HG03064 (cell line): Measurements from ENCODE around the gene SPIRE1.
"Not testable (repeated sequence)": the region's sequence is repeated elsewhere in the genome, so short reads cannot be mapped to it uniquely, and the experiment has no call there.

ENCODE experiments used
- ATAC-seq: cut with Tn5 transposase; IDR thresholded peaks from one replicate; pipeline ENCODE4 v1.9.1; 2021; ENCODE audit warnings: low read depth; ENCODE audit not compliant: unreplicated experiment

SPIRE1 gene

DNA sequence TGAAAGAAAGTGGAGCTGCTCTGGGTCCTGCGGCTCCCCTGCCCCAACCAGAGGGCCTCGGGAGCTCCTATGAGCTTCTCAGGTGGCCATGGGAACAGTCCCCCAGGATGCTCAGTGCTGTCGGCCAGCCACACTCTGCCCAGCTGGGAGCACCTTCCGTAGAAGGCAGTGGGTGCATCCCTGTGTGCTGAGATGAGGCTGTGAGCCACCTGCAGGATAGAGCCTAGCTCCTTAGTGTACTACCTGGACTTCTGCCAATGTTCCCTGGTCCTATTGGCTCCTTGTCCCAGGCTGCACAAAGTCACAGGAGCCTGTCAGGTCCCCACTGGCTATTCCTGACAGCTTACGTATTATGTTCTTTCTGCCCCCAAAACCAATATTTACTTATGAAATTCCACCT is 234.1 kb downstream of the SPIRE1 start:
- no peak for ATAC-seq

GRCh38 chr18:12423393-12423792 is 234.5 kb downstream of the SPIRE1 start:
- ATAC-seq: no peak

DNA sequence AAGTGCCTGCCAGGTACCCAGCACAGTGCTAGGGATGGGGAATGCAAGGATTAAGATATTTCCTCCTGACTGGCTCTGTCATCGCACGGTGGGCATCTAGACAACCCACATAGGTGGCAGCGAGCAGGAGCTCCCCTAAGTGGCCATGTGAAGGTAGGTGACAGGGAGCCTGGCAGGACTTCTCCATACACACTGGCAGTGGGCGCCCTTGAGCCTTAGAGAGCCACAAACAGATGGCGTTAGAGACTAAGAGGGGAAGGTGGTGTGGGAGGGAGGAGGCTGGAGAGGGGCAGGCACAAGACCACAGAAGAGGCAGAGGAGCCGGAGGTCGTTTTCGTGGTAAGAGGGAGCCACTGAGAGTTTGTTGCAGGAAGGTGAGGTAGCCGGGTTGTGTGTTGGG is 235.0 kb downstream of the SPIRE1 start:
- no peak for ATAC-seq

DNA sequence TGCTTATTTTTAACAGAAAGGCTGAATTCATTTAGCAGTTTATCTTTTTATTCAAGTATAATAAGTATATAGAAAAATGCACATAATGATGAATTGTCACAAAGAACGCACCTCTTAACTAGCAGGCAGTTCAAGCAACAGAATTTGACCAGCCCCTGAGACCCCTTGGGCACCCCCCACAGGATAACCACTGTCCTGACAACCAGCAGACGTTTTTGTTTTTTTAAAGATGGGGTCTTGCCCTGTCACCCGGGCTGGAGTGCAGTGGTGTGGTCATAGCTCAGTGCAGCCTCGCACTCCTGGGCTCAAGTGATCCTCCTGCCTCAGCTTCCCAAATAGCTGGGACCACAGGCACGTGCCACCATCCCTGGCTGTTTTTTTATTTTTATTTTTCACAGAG is 236.2 kb downstream of the SPIRE1 start:
- no peak for ATAC-seq

DNA sequence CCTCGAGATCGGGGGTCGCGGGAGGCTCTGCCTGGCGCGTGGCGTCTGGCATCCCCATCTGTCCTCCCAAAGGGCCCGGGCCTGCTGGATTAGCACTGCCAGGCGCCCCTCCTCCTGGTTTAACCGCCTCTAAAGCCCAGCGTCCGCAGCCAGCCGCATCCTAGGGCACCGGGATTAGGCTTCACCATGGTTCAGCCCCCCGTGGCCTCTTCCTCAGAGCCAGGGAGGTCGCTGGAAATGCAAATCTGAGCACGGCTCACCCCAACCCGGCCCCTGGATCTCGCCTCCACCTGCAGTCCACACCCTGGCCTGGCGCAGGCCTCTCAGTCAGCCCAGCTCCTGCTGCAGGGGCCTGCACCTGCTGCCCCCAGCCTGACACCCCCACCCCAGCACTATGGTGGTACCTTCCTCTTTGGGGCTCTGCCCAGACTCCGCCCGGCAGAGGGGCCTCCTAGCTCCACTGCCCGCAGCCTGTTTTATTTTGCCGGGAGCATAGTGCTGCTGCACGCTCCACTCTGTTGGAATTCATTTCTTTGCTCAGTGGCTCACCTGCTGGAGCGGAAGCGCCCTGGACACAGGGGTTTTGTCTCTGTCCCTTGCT is 237.0 kb downstream of the SPIRE1 start:
- ATAC-seq: no peak

DNA sequence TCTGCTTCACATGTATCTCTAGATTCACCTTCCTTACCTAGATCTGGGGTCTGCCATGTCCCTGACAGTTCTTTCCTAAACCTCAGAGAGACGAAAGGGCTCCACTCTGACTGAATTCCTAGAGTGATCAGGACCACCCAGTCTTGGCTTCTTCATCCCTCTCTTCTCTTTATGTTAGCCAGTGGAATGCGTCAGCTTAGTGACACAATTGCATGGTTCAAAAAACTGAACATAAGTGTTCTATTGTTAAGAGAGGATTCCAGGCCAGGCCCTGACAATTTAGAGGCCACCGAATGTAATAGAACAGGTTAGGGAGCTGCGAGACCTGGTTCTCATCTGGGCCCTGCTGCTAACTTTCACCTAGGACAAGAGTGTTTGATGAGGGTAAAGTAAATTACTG is 240.2 kb downstream of the SPIRE1 start:
- no peak for ATAC-seq

- no peak for ATAC-seq
Measured at GRCh38 chr18:12416098-12416729, 241.7 kb downstream of the SPIRE1 start.

GRCh38 chr18:12411456-12411855 is 246.5 kb downstream of the SPIRE1 start:
- ATAC-seq: no peak

DNA sequence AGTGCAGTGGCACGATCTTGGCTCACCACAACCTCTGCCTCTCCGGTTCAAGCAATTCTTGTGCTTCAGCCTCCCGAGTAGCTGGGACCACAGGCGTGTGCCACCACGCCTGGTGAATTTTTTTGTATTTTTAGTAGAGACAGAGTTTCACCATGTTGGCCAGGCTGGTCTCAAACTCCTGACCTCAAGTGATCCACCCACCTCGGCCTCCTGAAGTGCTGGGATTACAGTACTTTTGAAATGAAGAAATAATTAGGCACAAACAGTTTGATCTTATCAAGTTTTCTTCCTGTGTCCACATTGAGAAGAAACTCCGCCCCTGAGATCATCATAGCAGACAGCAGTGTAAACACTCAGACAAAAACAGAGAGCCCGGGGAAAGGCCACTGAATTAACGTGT is 247.2 kb downstream of the SPIRE1 start:
- not testable (repeated sequence) for ATAC-seq

GRCh38 chr18:12410081-12410481 is 247.8 kb downstream of the SPIRE1 start:
- ATAC-seq: no peak

DNA sequence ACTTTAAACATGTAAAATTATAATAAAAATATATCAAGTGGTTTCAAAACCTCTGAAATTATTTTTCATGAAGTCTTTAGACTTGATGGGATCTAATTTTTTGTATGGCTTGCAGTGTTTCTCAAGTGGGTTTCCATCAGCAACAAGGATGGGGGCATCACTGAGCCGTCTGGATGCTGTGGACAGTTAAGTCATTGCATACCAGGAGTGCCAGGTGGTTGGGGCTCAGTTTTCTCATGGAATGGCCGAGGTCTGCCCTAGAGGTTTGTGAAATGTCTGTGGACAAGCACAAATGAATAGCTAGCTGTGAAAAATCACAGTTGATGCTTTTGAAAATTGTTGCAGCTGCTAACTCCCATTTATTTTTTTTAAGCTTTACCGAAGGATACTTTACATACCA is 248.4 kb downstream of the SPIRE1 start:
- no peak for ATAC-seq

- peak; percentile 13 for ATAC-seq
Measured at GRCh38 chr18:12408247-12408869, 249.5 kb downstream of the SPIRE1 start.

GRCh38 chr18:12406371-12407111 is 251.4 kb downstream of the SPIRE1 start:
- no peak for ATAC-seq

DNA sequence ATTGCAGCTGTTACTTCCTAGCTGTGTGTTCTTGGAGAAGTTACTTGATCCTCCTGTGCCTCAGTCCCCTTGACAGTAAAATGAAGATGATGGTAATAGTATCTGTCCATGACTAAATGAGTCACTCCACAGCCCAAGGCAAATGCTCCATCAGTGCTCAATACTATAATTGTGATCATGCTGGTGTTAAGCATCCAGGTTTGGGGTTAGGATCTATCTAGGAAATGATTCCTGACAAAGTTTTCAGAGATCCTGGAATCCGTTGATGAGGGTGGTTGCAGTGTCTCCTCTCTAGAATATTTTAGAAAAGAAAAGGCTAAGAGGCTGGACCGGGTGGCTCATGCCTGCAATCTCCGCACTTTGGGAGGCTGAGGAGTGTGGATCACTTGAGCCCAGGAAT is 252.8 kb downstream of the SPIRE1 start:
- no peak for ATAC-seq

GRCh38 chr18:12403601-12404506 is 254.1 kb downstream of the SPIRE1 start:
- ATAC-seq: no peak

- no peak for ATAC-seq
Measured at GRCh38 chr18:12401881-12402280, 256.0 kb downstream of the SPIRE1 start.

GRCh38 chr18:12399231-12399630 is 258.7 kb downstream of the SPIRE1 start:
- ATAC-seq: no peak

- ATAC-seq: no peak
Measured at GRCh38 chr18:12398625-12399024, 259.3 kb downstream of the SPIRE1 start.

DNA sequence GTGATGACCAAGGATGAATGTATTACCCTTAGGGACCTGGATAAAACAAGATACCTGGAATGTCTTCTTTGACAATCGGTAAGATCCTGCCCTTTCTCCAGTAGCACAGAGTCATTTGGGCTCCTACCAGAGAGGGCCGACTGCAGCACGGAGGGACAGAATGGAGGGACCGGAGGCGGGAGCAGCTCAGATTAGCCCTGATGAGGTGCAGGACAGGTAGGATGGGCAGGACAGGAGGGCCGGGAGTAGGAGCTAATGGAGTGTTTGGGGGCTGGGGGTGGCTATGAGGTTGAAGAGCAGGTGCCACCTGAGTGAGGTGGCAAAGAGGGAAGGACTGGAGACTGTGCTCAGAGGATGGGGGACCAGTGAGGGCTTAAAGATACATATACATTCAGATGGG is 260.1 kb downstream of the SPIRE1 start:
- ATAC-seq: no peak

- no peak for ATAC-seq
Measured at GRCh38 chr18:12397254-12397653, 260.7 kb downstream of the SPIRE1 start.
